ENCODE measurements around the gene TNFRSF19. TPM values are rescaled to one million over a fixed set of nuclear protein-coding genes. Genes with fewer than 3 reads are reported as not detected.
A peak's percentile ranks its signal among the peaks of the same experiment; 100 is the strongest.

The TNFRSF19 gene
- total and polyA plus RNA-seq, 2 of the 13 experiments (the other 11 are each of a cell fraction or from before 2014, with no cell fraction given) = 75.3 to 77.7 TPM

DNA sequence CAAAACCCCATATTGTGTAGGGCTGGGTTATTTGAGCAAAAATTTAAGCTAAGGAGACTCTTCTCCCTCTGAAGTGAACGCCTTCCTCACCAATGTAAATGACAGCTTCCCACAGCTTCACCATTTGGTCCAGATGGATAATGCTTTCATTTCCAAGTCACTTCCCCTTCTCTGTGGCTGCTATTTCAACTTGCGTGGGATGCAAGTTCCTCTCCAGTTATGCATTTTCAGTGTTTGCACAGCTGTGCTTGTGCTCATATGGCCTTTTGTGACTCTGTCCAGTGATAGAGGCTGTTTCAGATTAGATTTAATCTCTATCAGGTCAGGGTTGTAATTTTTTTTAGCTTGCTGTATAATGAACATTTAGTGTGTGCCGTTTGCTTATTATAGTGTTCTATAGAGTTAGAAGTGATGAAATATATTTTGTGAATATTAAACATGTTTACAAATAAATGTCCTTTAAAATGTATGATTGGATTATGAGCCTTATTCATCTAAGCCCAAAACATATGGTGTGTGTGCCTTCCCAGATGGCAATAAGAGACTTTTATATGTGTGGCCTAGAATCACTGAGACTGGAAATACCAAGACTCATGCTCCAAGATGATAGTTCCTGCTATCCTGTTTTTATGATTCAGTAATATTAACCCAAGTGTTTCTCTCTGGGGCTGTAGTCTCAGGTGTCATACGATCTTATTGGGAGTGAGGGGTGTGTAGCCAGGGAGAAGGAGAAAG lies 86.6 kb downstream of the TNFRSF19 start:
- Histone ChIP-seq H3K9me3 (ENCODE audit: low read length) (no peaks in the 10 kb centered on the region), H3K4me2 (ENCODE audit: low read depth, low read length) (no peak overlapping the region), H3K9ac (ENCODE audit: insufficient read depth, low read depth, low read length) (no peak overlapping the region), H3K27ac (ENCODE audit: extremely low read length, insufficient read depth, low read length) (no peak overlapping the region), H2AFZ (ENCODE audit: low read length) (no peak overlapping the region), H3K27me3 (ENCODE audit: control insufficient read depth in 1 of 2, insufficient read depth in 2 of 2, low read length in 2 of 2) (no peaks in the 10 kb centered on the region), H3K79me2 (ENCODE audit: insufficient read depth, low read length) (peaks cover 49% of the 10 kb centered on the region), H4K20me1 (ENCODE audit: insufficient read depth, low read length) (no peaks in the 10 kb centered on the region), H3K4me1 (ENCODE audit: insufficient read depth, low read length) (peaks cover 67% of the 10 kb centered on the region), H3K36me3 (replicated peaks in 1 of 2; ENCODE audit: control insufficient read depth in 1 of 2, insufficient read depth in 2 of 2, low read length in 2 of 2) (peaks cover 11 to 20% of the 10 kb centered on the region in 2 experiments), H3K4me3 (replicated peaks in 1 of 3; ENCODE audit: insufficient read depth in 1 of 3, low read depth in 2 of 3, low read length in 3 of 3) (no peak overlapping the region)
- TF ChIP-seq, protein P1, sequence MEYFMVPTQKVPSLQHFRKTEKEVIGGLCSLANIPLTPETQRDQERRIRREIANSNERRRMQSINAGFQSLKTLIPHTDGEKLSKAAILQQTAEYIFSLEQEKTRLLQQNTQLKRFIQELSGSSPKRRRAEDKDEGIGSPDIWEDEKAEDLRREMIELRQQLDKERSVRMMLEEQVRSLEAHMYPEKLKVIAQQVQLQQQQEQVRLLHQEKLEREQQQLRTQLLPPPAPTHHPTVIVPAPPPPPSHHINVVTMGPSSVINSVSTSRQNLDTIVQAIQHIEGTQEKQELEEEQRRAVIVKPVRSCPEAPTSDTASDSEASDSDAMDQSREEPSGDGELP (IDR thresholded peaks at IDR 0.05; ENCODE audit: borderline replicate concordance, low read depth) = peak; percentile 90
- no peak for TF ChIP-seq MXD4 (CRISPR knock-in tag; IDR thresholded peaks at IDR 0.05)
- 0 out of 2 replicates have a peak, but pooled peaks have one; percentile 48 for TF ChIP-seq GFI1 (CRISPR knock-in tag; IDR thresholded peaks at IDR 0.05; ENCODE audit: borderline replicate concordance)
- peak; percentile 53 for TF ChIP-seq FOXA3 (CRISPR knock-in tag; IDR thresholded peaks at IDR 0.05)
- TF ChIP-seq RBM22 (optimal IDR thresholded peaks at IDR 0.05; ENCODE audit: low read length) = peak; percentile 17
- TF ChIP-seq ZNF296 (CRISPR knock-in tag; conservative IDR thresholded peaks at IDR 0.05) = no peak
- TF ChIP-seq FOXA1 (IDR thresholded peaks at IDR 0.05) = no peak
- peak; percentile 69 for TF ChIP-seq FOXA1 (CRISPR knock-in tag; IDR thresholded peaks at IDR 0.05)
- WGBS (ENCODE audit: low lambda C conversion rate) = 88% methylated on average over 4 of the region's 4 CpGs
- in situ Hi-C loops (cut with HindIII; ENCODE audit: extremely low pct_ligation_motif_present, low pct_unique_long_range_greater_than_20kb) (no loop called here), intact Hi-C loops (cut with micrococcal nuclease; ENCODE audit: unreplicated experiment) (loop anchor here (10.0 kb wide), 1 partner anchor 192 kb away; no protein-coding TSS in a partner anchor)
- no peak for ATAC-seq
- BruUV-seq (replicated peaks) = no TSS peak
- ChIA-PET CTCF (ENCODE audit: low intra/inter-chr PET ratio, low total read pairs) (no interaction called here), POLR2A (interaction anchor here (1.1 to 1.5 kb wide), 2 partner anchors 17 to 27 kb away, joined by 3 to 4 read pairs; no protein-coding TSS in a partner anchor)
- FAIRE-seq = no peak
- DNase-seq (ENCODE audit: low spot score) = peak; percentile 45
